ENCODE measurements around the gene PGAP1.
A peak's percentile ranks its signal among the peaks of the same experiment; 100 is the strongest.

Gene PGAP1

DNA sequence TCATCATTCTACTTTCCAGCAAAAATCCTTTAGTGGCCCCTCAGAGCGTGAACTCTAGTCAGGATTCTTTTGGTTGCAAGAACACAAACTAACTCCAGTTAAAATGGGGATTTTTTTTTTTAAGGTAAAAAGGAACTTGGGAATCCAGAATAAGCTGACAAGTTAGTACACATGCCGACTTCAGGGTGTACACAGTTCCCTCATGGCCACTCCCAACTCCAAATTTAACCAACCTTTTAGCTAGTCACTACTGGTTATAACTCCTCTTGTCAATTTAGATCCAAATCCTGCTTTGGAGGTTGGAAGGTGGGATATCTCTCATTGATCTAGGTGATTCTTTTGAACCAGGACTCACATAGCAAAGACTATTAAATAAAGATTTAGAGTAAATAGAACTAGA lies 5.0 kb upstream of the PGAP1 start:
- no peak overlapping the region for H3K27ac ChIP-seq

DNA sequence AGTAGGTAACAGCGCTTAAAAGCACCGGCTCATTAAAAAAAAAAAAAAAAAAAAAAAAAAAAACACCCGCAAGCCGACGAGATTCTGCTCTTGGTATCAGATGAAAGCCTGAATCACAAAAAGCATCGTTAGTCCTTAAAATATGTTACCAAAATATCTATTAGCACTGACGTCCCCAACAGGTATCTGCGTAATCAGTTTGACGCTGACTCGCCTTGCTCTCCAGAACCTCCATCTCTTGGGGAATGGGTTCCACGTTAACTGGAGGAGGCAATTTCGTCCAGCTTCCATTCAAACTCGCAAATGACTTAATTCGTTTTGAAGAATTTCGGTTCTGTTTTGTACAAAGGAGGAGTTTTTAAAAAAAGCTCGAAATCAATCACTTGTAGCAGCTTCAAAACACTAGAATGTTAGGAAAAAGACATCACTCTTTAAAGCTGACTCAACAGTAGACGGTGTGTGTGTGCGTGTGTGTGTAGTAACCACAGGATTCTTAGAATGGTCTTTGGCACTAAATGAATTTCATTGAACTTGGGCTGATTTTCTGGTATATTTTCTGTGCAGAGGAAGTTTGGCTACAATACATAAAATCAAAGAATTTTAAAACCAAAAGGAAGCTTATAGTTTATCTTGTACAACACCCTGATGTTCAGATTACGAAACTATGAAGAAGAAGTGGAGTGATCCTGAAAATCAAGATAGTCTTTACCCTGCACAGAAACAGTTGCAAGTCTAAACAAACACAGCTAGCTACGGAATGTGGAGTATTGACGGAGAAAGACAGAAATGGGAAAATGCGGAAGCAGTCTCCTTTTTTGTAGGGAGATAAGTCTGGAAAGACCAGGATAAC lies 1.1 kb upstream of the PGAP1 start:
- H3K27ac ChIP-seq: peak overlapping the region; percentile 84
- TF ChIP-seq, protein P1, sequence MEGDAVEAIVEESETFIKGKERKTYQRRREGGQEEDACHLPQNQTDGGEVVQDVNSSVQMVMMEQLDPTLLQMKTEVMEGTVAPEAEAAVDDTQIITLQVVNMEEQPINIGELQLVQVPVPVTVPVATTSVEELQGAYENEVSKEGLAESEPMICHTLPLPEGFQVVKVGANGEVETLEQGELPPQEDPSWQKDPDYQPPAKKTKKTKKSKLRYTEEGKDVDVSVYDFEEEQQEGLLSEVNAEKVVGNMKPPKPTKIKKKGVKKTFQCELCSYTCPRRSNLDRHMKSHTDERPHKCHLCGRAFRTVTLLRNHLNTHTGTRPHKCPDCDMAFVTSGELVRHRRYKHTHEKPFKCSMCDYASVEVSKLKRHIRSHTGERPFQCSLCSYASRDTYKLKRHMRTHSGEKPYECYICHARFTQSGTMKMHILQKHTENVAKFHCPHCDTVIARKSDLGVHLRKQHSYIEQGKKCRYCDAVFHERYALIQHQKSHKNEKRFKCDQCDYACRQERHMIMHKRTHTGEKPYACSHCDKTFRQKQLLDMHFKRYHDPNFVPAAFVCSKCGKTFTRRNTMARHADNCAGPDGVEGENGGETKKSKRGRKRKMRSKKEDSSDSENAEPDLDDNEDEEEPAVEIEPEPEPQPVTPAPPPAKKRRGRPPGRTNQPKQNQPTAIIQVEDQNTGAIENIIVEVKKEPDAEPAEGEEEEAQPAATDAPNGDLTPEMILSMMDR (conservative IDR thresholded peaks at IDR 0.05): no peak

More for the DNA sequence above, 5.0 kb upstream of the PGAP1 start:
- TF ChIP-seq, protein P1 (conservative IDR thresholded peaks at IDR 0.05): no peak

DNA sequence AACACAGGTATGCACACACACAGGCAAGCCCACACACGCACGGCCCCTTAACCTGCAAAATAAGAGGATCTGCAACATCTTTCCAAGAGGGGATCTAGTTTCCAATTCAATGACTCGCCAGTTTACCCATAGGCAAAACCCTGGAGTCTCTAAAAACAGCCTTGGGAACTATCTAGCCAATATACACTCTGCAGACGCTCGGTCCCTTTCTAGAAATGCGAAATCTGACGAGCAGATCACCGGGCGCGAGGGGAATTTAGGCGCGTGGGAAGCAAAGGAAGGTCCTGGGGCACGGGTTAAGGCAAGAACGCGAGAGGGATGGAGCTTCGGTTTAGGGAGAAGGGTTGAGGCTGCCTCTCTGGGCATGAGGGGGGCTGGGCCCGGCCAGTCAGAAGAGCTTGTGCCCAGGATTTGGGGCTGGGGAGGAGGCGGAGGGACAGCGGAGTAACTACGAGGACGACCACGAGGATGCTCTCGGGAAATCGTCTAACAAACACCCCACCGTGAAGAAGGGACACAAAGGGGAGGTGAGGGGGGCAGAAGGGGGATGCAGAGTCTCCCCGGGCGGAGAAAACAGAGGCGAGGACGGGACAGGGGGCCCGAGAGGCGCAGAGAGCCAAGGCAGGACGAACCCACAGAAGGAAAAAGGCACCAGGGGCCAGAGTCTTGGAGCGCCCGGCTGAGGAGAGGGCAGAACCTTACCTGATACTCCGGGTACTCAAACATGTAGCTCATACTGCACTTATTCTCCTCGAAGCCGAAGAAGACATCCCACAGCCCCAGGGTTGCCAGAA lies 542 bp downstream of the PGAP1 start:
- peak overlapping the region; percentile 84 for H3K27ac ChIP-seq
- TF ChIP-seq, protein P1 (conservative IDR thresholded peaks at IDR 0.05): no peak

DNA sequence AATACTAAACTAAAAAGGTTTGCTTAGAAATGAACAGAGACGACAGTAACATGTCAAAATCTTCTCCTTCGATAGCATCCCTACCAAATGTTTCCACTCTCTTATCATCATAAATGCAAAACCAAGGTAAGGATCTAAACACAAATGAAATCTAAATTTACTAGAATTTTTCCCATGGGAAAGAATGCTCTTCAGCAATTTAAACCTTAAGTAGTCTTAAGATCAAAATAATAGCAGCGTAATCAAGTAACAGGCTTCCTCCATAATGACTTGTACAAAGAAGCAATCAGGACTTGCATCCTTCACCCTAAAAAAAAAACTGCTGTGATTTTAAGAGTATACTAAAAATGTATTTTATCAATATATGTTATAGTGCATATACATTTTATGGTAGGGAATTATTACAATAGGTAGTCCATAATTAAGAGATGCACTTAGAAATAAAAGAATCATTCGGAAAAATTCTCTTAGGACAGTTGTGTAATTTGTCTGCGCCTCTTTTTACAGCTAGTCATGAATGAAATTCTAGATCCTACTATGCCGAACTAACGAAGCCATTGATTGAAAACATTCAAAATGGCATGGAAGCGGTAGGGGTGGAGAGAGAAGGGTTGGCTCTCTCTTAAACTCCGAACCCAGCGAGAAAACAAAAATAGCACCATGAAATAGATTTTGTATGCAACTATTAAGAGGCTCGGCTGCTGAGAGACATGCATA lies 1.3 kb downstream of the PGAP1 start:
- H3K27ac ChIP-seq: peak overlapping the region; percentile 84

DNA sequence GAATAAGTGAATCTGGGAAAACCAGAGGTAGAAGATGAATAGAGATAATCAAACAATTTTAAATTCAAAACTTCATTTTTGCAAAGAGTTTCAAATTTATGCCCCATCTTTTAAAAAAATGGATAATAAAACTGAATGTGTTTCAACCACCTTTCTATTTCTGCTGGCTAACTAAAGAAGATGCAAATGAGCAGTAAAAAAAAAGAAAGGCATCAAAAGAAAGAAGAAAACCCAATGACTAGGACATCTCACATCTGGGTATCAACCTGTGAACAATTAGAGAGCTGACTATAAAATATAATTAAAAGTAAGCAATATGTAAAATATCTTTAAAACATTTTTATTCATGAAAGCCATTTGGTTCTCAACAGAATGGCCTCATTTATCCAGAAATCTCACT lies 2.5 kb downstream of the PGAP1 start:
- H3K27ac ChIP-seq: no peak overlapping the region
- TF ChIP-seq, protein P1 (conservative IDR thresholded peaks at IDR 0.05): no peak

More for the DNA sequence above, 1.3 kb downstream of the PGAP1 start:
- TF ChIP-seq, protein P1 (conservative IDR thresholded peaks at IDR 0.05): no peak

DNA sequence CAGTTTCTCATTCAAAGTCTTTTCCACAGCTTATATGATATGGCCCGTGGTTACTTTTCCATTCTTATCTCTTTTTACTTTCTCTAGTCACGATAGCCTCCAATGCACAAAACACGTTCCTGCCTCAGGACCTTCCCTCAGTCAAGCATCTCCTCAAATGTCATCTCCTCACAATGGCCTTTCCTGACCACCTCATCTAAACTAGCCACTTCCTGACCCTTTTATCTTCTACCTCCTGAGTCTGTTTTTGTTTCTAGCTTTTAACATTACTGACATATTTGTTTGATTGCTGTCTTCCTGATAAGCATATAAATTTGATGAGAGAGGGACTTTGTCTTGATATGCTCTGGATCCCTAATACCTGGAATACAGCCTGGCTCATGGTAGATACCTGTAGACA lies 7.6 kb downstream of the PGAP1 start:
- TF ChIP-seq, protein P1 (conservative IDR thresholded peaks at IDR 0.05): no peak

DNA sequence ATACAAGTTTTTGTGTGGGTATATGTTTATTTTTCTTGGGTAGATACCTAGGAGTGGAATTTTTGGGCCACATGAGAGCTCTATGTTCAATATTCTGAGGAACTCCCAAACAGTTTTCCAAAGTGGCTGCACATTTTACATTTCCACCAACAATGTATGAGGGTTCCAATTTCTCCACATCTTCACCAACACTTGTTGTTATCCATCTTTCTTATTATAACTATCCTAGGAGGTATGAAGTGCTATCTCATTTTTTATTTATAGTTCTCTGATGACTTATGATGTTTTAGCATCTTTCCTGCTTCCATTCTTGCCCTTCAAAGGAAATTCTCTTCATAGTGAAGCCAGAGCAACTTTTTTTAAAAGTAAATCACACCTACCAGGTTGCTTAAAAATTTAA lies 8.7 kb downstream of the PGAP1 start:
- TF ChIP-seq, protein P1 (conservative IDR thresholded peaks at IDR 0.05): no peak
- no peak overlapping the region for H3K27ac ChIP-seq

More for the DNA sequence above, 7.6 kb downstream of the PGAP1 start:
- H3K27ac ChIP-seq: no peak overlapping the region
